Hematopoietic multipotent progenitor cell treated with erythropoietin and hydrocortisone succinate and interleukin-3 and kit ligand, for 6 days (in vitro differentiated cells): ENCODE results near the gene SCIMP.
A peak's percentile ranks its signal among the peaks of the same experiment; 100 is the strongest.
"Not testable (repeated sequence)": the region's sequence is repeated elsewhere in the genome, so short reads cannot be mapped to it uniquely, and the experiment has no call there.

Experiments
- DNase-seq: peaks from one replicate; pipeline ENCODE4 v3.0.0-alpha.2; 2015

Gene SCIMP

DNA sequence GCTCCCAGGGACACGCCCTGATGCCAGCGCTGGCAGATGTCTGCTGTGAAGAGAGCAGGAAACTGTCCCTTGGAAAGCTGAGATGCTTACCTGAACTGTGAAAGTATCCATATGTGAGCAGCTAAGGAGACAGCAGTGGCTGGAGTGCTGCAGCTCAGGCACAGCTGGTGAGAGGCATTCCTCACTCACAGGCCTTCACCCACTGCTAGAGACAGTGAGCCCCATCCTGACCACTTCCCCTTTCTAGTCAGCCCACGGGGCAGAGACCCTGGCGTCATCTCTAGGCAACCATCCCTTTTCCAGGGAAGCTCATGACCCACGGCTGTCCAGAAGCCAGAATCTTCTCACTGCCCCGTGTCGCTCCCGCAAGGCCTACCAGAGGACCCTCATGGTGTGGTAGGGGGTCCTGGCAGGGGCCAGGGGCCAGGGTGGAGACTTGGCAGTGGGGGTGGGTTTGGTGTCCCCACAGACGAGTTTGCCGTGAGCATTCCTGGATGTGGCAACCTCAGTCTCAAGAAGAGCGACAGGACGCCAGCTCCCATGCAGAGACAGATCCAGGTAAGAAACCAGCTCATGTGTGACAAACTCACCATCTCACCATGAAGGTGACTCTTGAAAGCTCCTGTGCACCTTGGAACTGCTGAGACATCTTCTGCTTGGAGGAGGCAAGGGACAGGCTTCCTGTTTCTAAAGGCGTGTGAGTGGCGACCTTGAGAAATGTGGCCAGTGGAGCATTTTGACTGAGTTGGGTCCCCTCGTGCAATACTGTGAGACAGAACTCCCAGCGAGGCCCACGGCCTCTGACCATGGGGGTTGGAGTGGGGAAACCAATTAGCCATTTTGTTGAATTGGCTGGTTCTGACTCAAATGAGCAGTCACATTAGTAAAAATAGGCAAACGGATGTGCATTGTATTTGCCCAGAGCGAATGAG lies at the start of gene SCIMP:
Gene SCIMP (minus strand): TSS at position 216 of the 932 bp plus-strand sequence. CDS start 105 bp downstream, at position 111.
- peak; percentile 55 for DNase-seq

DNA sequence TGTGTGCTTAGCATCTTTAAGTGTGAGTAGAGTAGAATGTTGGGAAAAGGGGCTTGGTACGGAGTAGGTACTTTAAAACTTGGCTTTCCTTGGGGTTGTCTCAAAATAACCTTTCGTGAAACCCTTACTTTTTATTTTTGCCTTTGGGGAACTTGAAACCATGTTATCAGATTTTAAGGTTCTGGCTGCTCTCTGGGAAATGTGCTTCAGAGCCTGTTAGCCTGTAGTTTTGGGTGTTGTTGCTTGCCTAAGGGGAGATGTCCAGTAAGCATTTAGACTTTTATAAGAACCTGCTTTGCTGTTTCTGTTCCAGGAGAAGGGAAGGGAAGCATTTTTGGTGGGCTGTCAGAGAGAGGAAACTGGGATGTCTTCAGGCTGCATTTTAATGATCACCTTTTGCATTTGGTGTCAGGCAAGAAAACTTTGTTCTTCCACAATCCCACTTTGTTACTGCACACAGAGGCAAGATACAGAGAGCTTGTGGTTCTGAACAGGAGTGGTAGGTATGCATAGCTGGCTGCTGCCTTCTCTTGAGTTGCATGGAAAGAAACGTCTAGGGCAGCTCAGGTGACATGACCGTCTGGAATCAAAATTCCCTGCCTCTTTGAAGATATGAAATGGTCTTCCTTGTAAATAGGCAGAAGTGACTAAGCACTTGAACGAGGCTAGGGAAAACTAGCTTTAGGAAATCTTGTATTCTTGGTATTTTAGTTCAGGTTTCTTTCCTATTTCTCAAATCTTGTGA lies 49.1 kb upstream of the SCIMP start:
- peak; percentile 70 for DNase-seq

DNA sequence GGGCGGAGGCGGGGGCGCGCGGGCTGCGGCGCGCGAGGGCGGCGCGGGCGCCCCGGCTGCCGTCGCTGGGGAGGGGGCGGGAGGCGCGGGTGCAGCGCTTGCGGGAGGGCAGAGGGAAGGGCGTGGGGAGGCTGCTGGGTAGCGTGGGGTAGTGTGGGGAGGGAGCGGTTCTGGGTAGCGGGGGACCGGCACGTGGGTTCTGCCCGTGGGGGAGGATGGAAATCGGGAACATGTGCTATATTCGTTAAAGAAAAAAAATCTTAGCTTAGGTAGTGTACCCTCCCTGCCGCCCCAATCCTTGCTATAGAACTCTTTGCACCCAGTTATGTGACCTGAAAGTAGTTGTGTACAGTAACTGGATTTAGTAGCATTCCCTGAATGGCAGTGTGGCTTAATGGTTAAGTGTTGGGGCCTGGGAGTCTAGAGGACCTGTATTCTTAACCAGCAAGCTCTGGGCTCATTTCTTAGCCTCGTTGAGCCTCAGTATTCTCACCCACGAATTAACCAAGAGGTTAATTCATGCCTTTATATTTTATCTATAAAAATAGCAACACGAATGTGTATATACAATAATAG lies 48.1 kb upstream of the SCIMP start:
- DNase-seq = peak; percentile 58

DNA sequence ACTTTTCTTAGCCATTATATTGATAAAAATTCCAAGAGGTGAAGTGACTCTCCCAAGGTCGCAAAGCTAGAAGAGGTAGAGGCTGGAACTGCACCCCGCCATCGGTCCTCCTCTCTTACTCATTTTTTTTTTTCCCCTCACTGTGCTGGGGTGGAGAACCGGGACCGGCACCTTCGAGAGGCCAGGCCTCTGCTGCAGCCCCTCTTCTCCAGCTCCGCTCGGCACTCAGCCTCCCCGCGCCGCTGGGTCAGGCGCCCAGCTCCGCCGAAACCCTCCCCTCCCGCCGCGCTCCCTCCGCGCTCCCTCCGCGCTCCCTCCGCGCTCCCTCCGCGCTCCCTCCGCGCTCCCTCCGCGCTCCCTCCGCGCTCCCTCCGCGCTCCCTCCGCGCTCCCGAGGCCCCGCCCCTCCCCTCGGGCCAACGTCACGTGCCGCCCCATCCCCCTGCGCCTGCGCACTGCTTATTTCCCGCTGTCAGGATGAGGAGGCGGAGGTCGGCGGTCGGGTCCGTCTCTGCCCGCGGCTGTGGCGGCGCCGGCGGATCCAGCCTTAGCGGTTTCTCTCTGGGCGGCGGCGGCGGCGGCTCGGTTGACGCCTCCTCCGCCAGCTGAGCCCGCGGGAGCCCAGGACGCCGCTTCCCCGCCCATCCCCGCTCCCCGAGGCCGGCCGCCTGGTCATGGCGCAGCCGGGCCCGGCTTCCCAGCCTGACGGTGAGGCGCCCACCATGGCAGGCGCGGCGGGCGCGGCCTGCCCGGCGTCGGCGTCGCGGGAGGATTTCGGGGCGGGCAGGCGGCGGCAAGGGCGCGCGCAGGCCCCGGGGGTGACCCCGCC lies 47.4 kb upstream of the SCIMP start, which contains the start of gene RABEP1:
Gene RABEP1 (plus strand): TSS at position 471 of the 828 bp plus-strand sequence. CDS start 203 bp downstream, at position 674.
- peak; percentile 95 for DNase-seq

DNA sequence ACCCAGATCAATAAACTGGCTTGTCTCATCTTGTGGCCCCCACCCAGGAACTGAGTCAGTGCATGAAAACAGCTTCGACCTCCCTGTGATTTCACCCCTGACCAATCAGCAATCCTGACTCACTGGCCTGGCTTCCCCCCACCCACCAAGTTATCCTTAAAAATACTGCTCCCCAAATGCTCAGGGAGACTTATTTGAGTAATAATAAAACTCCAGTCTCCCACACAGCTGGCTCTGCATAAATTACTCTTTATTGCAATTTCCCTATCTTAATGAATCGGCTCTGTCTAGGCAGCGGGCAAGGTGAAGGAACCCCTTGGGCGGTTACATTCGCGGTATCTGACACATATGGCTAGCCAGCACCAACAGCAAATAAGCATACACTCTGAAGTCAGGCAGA lies 37.7 kb upstream of the SCIMP start:
- DNase-seq = no peak

DNA sequence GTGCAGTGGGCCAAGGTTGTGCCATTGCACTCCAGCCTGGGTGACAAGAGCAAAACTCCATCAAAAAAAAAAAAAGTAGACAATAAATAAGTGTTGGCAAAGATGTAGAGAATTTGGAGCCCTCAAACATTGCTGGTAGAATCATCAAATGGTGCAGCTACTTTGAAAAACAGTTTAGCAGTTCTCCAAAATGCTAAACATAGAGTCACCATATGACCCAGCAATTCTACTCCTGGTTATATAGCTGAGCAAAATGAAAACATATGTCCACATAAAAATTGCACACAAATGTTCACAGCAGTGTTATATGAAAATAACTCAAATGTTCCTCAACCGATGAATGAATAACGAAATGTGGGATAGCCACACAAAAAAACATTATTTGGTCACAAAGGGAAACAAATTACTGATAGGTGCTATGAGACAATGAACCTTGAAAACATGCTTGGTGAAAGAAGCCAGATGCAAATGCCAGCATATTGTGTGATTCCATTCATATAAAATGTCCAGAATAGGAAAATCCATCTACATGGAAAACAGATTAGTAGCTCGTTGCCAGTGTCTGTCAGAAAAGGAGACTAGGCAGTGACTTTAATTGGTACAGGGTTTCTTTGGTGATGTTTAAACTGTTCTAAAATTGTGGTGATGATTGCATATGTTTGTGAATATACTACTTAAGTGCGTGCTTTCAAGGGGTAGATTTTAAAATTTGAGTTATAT lies 34.7 kb upstream of the SCIMP start:
- DNase-seq = no peak

DNA sequence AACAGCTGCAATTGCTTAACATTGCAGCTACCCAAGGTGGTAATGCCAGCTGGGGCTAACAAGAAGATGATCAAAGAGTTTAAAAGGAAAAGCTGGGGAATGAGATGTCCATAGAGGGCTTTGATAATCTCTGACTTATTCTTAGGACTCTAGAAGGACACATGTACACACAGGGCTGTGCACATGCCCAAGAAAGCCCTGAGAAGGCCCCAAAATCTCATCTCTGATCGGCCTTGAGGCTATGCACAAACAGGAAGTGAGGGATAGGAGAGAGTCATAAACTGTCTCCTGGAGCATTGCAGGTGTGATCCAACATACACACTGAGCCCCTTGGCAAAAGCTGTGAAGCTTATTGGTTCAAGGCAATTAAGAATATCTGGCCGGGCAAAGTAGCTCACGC lies 30.2 kb upstream of the SCIMP start:
- no peak for DNase-seq

DNA sequence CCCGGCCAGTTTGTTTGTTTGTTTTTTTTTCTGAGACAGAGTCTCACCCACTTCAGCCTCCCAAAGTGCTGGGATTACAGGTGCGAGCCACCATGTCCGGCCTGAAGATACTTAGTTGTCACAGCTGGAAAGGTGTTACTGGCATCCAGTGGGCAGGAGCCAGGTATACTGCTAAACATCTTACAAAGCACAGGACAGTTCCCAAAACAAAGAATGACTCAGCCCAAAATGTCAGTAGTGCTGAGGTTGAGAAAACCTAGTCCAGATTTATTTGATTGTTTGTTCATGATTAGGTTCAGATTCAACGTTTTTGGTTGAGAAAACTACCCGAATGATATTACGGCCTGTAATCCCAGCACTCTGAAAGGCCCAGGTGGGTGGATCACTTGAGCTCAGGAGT lies 28.8 kb upstream of the SCIMP start:
- DNase-seq = no peak

DNA sequence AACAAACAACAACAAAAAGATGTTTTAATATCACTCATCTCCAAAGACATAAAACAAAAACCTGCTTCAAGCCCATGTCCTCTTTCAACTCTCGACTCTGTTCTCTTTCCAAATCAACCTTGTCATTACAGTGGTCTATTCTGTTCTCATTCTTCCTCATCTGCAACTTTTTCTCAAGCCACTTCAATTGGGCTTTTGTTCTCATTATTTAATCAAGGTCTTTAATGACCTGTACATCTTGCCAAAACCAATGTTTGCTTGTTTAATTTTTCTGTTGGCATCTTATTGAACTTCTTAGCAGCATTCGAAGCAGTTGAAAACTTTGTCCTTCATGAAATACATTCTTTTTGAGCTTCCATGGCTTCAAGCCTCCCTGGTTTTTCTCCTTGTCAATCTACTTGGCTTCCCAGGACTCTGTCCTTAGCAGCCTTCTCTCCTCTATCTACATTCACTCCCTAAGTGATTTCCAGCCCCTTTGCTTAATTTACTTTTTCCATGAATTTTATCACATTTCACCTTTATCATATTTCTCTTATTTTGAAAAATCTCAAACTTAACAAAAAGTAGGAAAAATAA lies 27.8 kb upstream of the SCIMP start:
- DNase-seq = no peak

DNA sequence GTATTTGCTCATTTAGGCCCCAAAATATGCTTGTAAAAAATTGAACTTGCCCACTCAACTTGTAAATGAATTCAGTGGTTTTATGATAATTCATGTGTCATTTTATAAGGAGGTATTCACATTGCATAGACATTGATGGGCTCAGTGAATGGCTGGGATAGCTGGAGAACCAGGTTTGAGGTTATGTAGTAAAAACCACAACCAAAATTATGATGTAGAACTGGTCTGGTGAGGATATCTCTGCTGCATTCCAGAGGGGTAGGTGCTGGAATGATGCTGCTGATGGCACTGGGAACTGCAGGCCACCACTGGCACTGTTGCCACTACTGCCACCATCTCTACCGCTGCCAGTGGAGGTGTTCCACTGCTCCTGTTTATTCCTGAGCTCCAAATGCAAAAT lies 25.9 kb upstream of the SCIMP start:
- DNase-seq = no peak

DNA sequence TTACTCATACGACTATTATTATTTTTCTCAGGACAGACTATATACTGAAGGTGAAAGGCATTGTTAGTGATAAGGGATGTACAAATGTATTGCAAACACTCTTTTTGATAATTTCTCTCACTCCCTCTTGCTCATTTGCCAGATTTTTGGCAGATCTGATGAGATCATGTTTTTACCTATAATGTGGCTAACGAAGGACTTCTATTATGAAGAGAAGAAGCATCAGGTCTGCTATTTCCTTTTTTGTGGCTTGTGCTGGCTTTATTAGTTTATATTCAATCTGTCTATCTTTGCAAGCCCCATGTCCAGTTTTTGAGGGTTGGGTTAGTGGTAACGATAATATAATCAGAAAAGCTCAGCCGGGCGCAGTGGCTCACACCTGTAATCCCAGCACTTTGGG lies 22.5 kb upstream of the SCIMP start:
- no peak for DNase-seq

DNA sequence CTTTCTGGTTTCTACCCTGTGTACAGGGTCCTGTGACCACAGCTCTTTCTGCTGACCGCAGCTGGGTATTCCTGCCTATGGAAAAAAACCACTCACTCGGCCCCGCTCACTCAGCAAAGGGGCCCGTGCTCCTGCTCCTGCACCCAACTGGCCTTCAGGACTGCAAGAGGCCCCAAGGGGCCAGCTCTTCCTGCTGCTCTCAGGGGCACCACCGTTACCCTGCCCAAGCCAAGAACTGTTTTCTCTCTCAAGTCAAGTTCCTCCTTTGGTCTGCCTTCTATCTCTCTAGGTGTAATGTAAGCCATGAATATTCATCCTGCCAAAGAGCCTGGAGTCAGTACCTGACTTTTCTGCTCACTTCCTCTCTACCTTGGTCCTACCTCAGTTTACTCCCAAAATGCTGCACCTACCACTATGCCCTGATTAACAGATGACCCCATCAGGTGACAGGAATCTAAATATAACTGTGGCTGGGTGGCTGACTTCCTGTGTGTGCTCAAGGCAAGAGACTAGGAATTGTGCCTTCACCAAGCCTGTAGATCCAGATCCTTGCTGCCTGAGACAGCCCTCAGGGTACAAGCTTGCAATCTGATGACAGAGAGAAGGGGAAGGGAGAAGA lies 20.4 kb upstream of the SCIMP start:
- DNase-seq = peak; percentile 42

DNA sequence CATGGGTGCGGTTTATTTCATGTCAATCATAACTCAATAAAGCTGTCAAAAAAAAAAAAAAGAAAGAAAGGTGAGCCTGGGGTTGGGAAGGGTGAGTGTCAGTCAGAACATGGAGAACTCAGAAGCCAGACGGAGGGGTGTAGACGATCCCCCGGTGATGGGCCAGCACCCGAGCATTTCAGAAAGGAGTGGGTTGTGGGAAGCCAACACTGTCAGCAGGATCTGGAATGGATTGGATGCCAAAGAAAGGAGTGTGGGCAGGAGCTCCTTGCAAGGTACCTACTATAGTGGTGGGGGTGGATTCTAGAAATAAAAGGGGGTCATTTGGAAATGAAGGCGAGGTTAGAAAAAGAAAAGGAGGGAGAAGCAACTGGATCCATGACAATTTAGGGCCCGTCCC lies 19.8 kb upstream of the SCIMP start:
- DNase-seq = no peak

DNA sequence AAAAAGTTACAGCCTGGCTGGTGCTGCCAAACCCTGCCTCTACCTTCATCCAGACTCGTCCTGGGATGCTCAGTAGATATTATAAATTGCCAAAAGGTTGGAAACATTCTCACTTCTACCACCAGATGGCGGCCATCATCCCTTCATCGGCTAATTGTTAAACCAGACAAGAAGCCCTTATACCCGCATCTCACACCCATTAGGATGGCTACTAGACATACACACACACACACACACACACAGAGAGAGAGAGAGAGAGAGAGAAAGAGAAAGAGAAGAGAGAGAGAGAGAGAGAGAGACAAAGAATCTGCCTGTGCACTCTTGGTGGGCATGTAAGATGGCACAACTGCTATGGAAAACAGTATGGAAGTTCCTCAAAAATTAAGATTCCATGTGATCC lies 15.0 kb upstream of the SCIMP start:
- peak; percentile 89 for DNase-seq

DNA sequence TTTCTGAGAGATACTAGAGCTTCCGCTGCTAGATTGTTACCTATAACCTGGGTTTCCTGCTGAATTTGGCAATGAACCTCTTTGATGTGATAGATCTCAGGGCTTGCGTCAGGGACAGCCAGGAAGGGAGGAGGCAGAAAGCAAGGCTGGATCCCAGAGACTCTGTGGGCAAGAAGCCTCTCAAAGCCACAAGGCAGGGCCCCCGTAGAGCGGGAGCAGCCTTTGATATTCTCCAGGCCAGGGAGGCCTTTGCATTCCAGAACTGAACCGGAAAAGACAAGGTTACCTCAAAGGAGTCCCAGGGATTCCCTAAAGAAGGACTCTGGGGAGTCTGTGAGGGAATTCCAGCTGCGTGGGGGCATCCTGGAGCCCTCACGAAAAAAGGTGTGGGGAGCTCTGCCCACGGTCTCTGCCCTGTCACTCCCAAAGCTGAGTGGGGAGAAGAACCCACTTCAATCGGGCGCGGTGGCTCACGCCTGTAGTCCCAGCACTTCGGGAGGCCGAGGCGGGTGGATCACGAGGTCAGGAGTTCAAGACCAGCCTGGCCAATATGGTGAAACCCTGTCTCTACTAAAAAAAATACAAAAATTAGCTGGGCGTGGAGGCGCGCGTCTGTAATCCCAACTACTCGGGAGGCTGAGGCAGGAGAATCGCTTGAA lies 14.3 kb upstream of the SCIMP start:
- no peak for DNase-seq

DNA sequence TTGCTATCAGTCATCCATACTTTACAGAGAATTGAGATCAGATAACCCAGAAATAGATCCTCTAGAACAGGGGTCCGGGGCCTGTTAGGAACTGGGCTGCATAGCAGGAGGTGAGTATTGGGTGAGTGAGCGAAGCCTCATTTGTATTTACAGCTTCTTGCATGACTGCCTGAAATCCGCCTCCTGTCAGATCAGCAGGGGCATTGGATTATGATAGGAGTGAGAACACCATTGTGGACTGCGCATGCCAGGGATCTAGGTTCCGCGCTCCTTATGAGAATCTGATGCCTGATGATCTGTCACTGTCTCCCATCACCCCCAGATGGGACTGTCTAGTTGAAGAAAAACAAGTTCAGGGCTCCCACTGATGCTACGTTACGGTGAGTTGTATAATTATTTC lies 13.0 kb upstream of the SCIMP start:
- no peak for DNase-seq

DNA sequence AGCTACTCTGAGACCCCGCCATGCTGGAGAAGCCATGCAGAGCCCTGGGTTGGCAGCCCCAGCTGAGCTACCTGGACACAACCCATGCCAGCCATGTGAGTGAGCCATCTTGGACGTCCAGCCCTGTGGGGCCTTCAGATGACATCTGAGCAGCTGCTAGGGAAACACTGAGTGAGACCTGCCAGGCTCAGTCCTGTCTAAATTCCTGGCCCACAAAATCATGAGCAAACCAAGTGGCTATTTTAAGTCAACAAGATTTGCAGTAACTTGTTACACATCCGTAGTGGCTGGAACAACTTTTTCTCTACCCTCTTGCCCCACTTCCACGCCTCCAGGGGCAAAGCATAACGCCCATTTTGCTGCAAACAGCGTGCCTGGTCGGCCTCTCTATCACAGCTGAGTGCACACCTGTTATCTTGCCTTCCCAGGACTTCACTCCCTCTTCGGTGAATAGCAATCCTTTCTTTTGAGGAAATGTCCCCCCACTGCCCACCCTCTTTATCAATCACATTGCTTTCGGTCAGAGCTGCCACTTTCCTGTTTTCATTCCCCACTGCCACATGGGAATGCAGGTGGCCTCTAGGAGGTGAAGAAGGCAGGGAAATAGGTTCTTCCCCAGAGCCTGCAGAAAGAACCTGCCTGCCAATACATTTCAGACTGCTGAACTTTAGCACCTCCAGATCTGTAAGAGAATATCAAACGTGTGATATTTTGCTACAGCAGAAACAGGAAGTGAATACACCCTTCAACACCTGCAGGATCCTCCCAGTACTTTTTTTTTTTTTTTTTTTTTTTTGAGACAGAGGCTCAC lies 7.4 kb upstream of the SCIMP start:
- DNase-seq = no peak

DNA sequence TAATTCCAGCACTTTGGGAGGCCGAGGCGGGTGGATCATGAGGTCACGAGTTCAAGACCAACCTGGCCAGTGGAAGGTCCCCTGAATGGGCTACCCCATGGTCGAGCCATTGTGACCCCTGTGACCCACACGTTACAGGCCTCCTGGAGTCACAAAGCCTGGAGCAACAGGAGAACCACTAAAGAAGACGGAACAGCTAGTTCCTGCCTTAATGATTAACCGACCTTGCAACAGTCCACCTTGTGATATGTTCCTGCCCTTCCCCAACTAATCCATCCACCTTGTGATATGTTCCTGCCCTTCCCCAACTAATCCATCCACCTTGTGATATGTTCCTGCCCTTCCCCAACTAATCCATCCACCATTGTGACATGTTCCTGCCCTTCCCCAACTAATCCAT lies 5.1 kb upstream of the SCIMP start:
- not testable (repeated sequence) for DNase-seq

DNA sequence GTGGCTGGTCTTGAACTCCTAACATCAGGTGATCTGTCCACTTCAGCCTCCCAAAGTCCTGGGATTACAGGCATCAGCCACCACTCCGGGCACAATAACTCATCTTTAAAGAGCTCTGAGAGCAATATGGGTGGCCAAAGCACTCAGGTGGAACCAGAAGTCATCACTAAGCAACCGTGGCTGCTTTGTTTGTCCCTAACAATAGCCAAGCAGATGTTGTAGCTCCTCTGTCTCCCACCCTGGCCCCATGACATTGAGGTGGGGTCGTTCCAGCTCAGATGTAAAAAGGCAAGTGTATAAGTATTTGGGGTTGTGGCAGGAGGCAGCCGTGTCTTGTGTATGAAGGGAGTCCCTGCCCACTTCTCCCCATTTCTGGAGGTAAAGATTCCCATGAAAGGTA lies 3.7 kb upstream of the SCIMP start:
- no peak for DNase-seq
